Stimulated activated CD4-positive, alpha-beta T cell treated with anti-CD3 and anti-CD28 coated beads, Interleukin-1b, Interleukin-23, amount 100 ng/mL, for 1 hour (primary cell): ENCODE results near the gene TMEM140.
"Not testable (repeated sequence)": the region's sequence is repeated elsewhere in the genome, so short reads cannot be mapped to it uniquely, and the experiment has no call there.

ENCODE experiments used
- DNase-seq, 2 donors: peaks; one replicate each; pipeline ENCODE4 v3.0.0-alpha.2; 2020; ENCODE audit warnings: low read depth in 2 of 2

Gene TMEM140

GRCh38 chr7:135195156-135195555, 47.3 kb downstream of the TMEM140 start:
- no peak for DNase-seq

- DNase-seq, result no peak
These were observed 48.2 kb downstream of the TMEM140 start for GRCh38 chr7:135195968-135196629.

- no peak for DNase-seq
These were observed 49.5 kb downstream of the TMEM140 start for GRCh38 chr7:135197343-135197742.

- DNase-seq, result no peak
These were observed 50.2 kb downstream of the TMEM140 start for GRCh38 chr7:135197906-135198655.

- no peak for DNase-seq
These were observed 51.6 kb downstream of the TMEM140 start for GRCh38 chr7:135199439-135199838.

GRCh38 chr7:135200821-135201331, 53.0 kb downstream of the TMEM140 start:
- DNase-seq, result no peak

- DNase-seq, result no peak
These were observed 53.5 kb downstream of the TMEM140 start for GRCh38 chr7:135201350-135201749.

- no peak for DNase-seq
These were observed 56.5 kb downstream of the TMEM140 start for GRCh38 chr7:135204341-135204749.

- DNase-seq, result no peak
These were observed 57.0 kb downstream of the TMEM140 start for GRCh38 chr7:135204876-135205275.

- no peak for DNase-seq
These were observed 58.0 kb downstream of the TMEM140 start for GRCh38 chr7:135205850-135206249.

GRCh38 chr7:135206941-135207391, 59.1 kb downstream of the TMEM140 start:
- DNase-seq, result no peak

- no peak for DNase-seq
These were observed 59.7 kb downstream of the TMEM140 start for GRCh38 chr7:135207406-135208101.

- DNase-seq, result no peak
These were observed 60.4 kb downstream of the TMEM140 start for GRCh38 chr7:135208102-135208793.

- no peak for DNase-seq
These were observed 61.5 kb downstream of the TMEM140 start for GRCh38 chr7:135209225-135209834.

GRCh38 chr7:135210888-135211178, 63.0 kb downstream of the TMEM140 start:
- DNase-seq, result no peak

GRCh38 chr7:135211179-135211945, 63.5 kb downstream of the TMEM140 start, which contains the start of gene WDR91:
TSS of gene WDR91 (minus strand) at chr7:135211526. CDS start at chr7:135211502, 24 bp downstream.
- peak; percentile 95 to 99 for DNase-seq

- not testable (repeated sequence) for DNase-seq
These were observed 64.2 kb downstream of the TMEM140 start for GRCh38 chr7:135211946-135212685.

- DNase-seq, result no peak
These were observed 66.0 kb downstream of the TMEM140 start for GRCh38 chr7:135213831-135214230.

GRCh38 chr7:135215180-135215579, 67.3 kb downstream of the TMEM140 start:
- no peak for DNase-seq

- DNase-seq, result no peak
These were observed 67.8 kb downstream of the TMEM140 start for GRCh38 chr7:135215698-135216097.
